HepG2 (cell line): ENCODE measurements around the gene DGCR8. TPM values are rescaled to one million over a fixed set of nuclear protein-coding genes. Genes with fewer than 3 reads are reported as not detected.

ENCODE experiments used
- RERE ChIP-seq: IDR thresholded peaks from 2 replicates; pipeline ENCODE4 v1.6.1; 2016; ENCODE audit warnings: low read depth, missing genetic modification reagents, missing compliant biosample characterization
- SAFB2 ChIP-seq: sonication (generic); formaldehyde crosslinking; IDR thresholded peaks from 2 replicates; pipeline ENCODE4 v1.5.1; 2020; ENCODE audit warnings: missing genetic modification reagents, low read depth, mild to moderate bottlenecking, borderline replicate concordance
- SNAPC4 ChIP-seq: sonication (generic); formaldehyde crosslinking; IDR thresholded peaks from 2 replicates; pipeline ENCODE4 v1.4.0; 2020; ENCODE audit warnings: mild to moderate bottlenecking, missing genetic modification reagents
- STAT5B ChIP-seq: sonication (generic); formaldehyde crosslinking; IDR thresholded peaks from 2 replicates; pipeline ENCODE4 v1.4.0; 2020; ENCODE audit warnings: missing genetic modification reagents
- TSC22D2 ChIP-seq: sonication (generic); formaldehyde crosslinking; IDR thresholded peaks from 2 replicates; pipeline ENCODE4 v1.5.1; 2020; ENCODE audit warnings: missing genetic modification reagents, mild to moderate bottlenecking, borderline replicate concordance
- ZFP36L1 ChIP-seq: sonication (generic); formaldehyde crosslinking; IDR thresholded peaks from 2 replicates; pipeline ENCODE4 v1.8.0; 2022; ENCODE audit warnings: mild to moderate bottlenecking, missing genetic modification reagents, moderate library complexity
- ZNF10 ChIP-seq: sonication (generic); formaldehyde crosslinking; IDR thresholded peaks from 2 replicates; pipeline ENCODE4 v1.4.0; 2020; ENCODE audit warnings: mild to moderate bottlenecking, low read depth, missing genetic modification reagents, borderline replicate concordance
- ZNF17 ChIP-seq: sonication (generic); formaldehyde crosslinking; IDR thresholded peaks from 2 replicates; pipeline ENCODE4 v1.5.0; 2020; ENCODE audit warnings: mild to moderate bottlenecking, missing genetic modification reagents
- ZNF282 ChIP-seq: fragments of 450-650 bp; IDR thresholded peaks from 2 replicates; pipeline ENCODE4 v1.6.1; 2018; ENCODE audit not compliant: partially characterized antibody
- polyA plus RNA-seq, 8 experiments: library from polyadenylated mRNA; depleted of rRNA in 3 of 8; stranded (reverse) in 7 of 8; unstranded in 1 of 8; fragments of >200 nt; fragmentation: Illumina TruSeq in 4 of 8; extraction: Trizol in 4 of 8; gene quantifications; 2 replicates each; pipeline versions ENCODE4 v1.2.1 to v1.2.3, GENCODE V29; 2011 to 2016; ENCODE audit warnings: low read depth in 4 of 8, missing spikeins in 1 of 8, mixed read lengths in 1 of 8; ENCODE audit not compliant: insufficient read depth in 1 of 8
- total RNA-seq, 5 experiments: library from RNA; depleted of rRNA; stranded (reverse); fragments of >200 nt; fragmentation: Illumina TruSeq; extraction: Trizol; gene quantifications; 2 replicates each; pipeline ENCODE4 v1.2.3, GENCODE V29; 2016; ENCODE audit warnings: low read depth in 1 of 5

The DGCR8 gene
- total and polyA plus RNA-seq, 2 of the 13 experiments (the other 11 are each of a cell fraction or from before 2014, with no cell fraction given): 10.2 to 23.2 TPM

- TF ChIP-seq SNAPC4 (CRISPR knock-in tag) (no peak), TSC22D2 (no peak), RERE (no peak), STAT5B (no peak), ZNF17 (CRISPR knock-in tag) (no peak), SAFB2 (CRISPR knock-in tag) (no peak), ZFP36L1 (CRISPR knock-in tag) (no peak), ZNF10 (CRISPR knock-in tag) (no peak), ZNF282 (no peak)
Measured at GRCh38 chr22:20138417-20138738, 58.3 kb downstream of the DGCR8 start (continued).
